DND-41 (cell line): ENCODE measurements around the gene AIF1L.

ENCODE experiments used
- ATAC-seq: fragments of 200-7000 bp; cut with Tn5 transposase; 3 replicates; pipeline ENCODE4 v1.9.1; 2021; ENCODE audit warnings: low read depth; ENCODE audit not compliant: insufficient read depth
- DNase-seq: peaks from one replicate; pipeline ENCODE4 v3.0.0-alpha.2; 2020
- H2AFZ ChIP-seq: 2 replicates; pipeline ENCODE4 v1.6.0; 2012; ENCODE audit warnings: low read depth, low read length
- H3K27ac ChIP-seq: 2 replicates; pipeline ENCODE4 v1.5.1; 2012; ENCODE audit warnings: low read length, inconsistent platforms
- H3K27me3 ChIP-seq: fragments of 200-600 bp; sonication (generic); 2 replicates; pipeline ENCODE4 v1.6.0; 2012; ENCODE audit warnings: low read length, mild to moderate bottlenecking, inconsistent platforms; ENCODE audit not compliant: insufficient read depth, poor library complexity
- H3K36me3 ChIP-seq: 2 replicates; pipeline ENCODE4 v1.5.1; 2012; ENCODE audit warnings: low read length, inconsistent platforms; ENCODE audit not compliant: insufficient read depth
- H3K4me1 ChIP-seq: 2 replicates; pipeline ENCODE4 v1.5.1; 2012; ENCODE audit warnings: mild to moderate bottlenecking, low read length; ENCODE audit not compliant: insufficient read depth
- H3K4me2 ChIP-seq: 2 replicates; pipeline ENCODE4 v1.6.0; 2012; ENCODE audit warnings: mild to moderate bottlenecking, moderate library complexity, low read length, inconsistent platforms; ENCODE audit not compliant: insufficient read depth
- H3K4me3 ChIP-seq, 2 experiments: fragments of 200-600 bp in 1 of 2; shearing (Covaris generic) in 1 of 2; 2 replicates each; pipeline ENCODE4 v1.5.1; 2012 to 2016; ENCODE audit warnings: inconsistent platforms in 2 of 2, low read length in 2 of 2, mild to moderate bottlenecking in 2 of 2, low read depth in 1 of 2, moderate library complexity in 1 of 2
- H3K79me2 ChIP-seq: 2 replicates; pipeline ENCODE4 v1.6.0; 2012; ENCODE audit warnings: low read length, inconsistent platforms; ENCODE audit not compliant: insufficient read depth
- H3K9ac ChIP-seq: 2 replicates; pipeline ENCODE4 v1.6.0; 2012; ENCODE audit warnings: low read depth, mild to moderate bottlenecking, inconsistent platforms, low read length, moderate library complexity
- H3K9me3 ChIP-seq: 2 replicates; pipeline ENCODE4 v1.5.1; 2012; ENCODE audit warnings: low read length, moderate library complexity, mild to moderate bottlenecking, inconsistent platforms; ENCODE audit not compliant: insufficient read depth, severe bottlenecking
- H4K20me1 ChIP-seq: 2 replicates; pipeline ENCODE4 v1.6.0; 2012; ENCODE audit warnings: low read length; ENCODE audit not compliant: insufficient read depth
- EZH2 ChIP-seq: IDR thresholded peaks from 3 replicates; pipeline ENCODE4 v1.6.1; 2012; ENCODE audit warnings: borderline replicate concordance, low read depth, mild to moderate bottlenecking, moderate library complexity, low read length, inconsistent platforms; ENCODE audit not compliant: severe bottlenecking
- TF ChIP-seq, protein P1 (sequence below): IDR thresholded peaks from 2 replicates; pipeline ENCODE4 v1.5.1; 2012; ENCODE audit warnings: borderline replicate concordance, low read length, moderate library complexity, mild to moderate bottlenecking; ENCODE audit not compliant: poor library complexity, severe bottlenecking; ENCODE audit errors: extremely low read depth

The AIF1L gene

DNA sequence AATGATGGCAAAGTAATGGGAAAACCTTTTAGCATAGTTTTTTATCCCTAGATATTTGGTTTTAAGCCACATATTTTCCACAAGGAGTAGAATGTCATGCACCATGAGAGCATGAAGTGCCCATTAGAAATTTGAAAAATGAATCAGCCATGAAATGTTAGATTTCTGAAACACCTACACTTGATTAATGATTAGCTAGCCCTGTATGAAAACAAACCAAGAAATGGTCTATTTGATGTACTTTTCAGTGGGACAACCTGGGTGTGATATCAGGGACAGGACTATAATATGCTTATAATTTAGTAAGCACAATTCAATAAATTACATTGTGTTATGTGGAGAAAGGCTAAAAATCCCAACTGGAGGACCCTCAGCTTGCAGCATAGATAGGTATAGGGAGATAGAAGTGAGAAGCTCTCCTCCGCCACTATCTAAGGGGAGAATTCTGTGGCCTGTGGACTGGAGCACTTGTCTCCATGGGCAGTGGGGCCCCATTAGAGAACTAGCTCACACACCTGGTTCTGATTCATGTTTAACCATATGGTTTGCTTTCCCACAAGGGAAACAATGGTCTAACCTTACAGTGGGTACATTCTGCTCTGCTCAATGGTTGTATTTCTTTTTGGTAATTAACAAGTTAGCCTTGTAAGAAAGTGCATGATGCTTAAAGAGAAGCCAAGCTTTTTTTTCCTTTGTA is 64.2 kb downstream of the AIF1L start:
- Histone ChIP-seq H3K4me3 (no peak overlapping the region), H2AFZ (no peak overlapping the region), H4K20me1 (no peaks in the 10 kb centered on the region), H3K36me3 (peaks cover 69% of the 10 kb centered on the region), H3K4me1 (no peaks in the 10 kb centered on the region), H3K9me3 (no peaks in the 10 kb centered on the region), H3K9ac (no peak overlapping the region), H3K27me3 (no peaks in the 10 kb centered on the region), H3K79me2 (peaks cover 8% of the 10 kb centered on the region; the same call in 1 of the 2 replicates), H3K27ac (no peak overlapping the region), H3K4me2 (no peak overlapping the region)
- DNase-seq (no peak), ATAC-seq (no peak)
- no peak for TF ChIP-seq EZH2
- TF ChIP-seq, protein P1, sequence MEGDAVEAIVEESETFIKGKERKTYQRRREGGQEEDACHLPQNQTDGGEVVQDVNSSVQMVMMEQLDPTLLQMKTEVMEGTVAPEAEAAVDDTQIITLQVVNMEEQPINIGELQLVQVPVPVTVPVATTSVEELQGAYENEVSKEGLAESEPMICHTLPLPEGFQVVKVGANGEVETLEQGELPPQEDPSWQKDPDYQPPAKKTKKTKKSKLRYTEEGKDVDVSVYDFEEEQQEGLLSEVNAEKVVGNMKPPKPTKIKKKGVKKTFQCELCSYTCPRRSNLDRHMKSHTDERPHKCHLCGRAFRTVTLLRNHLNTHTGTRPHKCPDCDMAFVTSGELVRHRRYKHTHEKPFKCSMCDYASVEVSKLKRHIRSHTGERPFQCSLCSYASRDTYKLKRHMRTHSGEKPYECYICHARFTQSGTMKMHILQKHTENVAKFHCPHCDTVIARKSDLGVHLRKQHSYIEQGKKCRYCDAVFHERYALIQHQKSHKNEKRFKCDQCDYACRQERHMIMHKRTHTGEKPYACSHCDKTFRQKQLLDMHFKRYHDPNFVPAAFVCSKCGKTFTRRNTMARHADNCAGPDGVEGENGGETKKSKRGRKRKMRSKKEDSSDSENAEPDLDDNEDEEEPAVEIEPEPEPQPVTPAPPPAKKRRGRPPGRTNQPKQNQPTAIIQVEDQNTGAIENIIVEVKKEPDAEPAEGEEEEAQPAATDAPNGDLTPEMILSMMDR = no peak

DNA sequence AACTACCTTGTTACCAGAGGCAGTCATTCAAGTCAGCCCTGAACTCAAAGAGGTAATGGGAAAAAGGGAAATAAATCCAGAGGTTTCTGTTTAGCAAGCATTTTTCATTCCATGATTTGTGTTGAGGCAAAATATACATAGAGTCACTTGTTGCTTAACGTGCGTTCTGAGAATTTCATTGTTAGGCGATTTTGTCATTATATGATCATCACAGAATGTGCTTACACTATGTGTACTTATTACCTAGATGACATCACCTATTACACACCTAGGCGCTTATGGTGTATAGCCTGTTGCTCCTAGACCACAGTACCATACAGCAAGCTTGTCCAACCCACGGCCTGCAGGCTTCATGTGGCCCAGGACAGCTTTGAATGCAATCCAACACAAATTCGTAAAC is 65.3 kb downstream of the AIF1L start:
- peaks cover 76% of the 10 kb centered on the region for H3K36me3 ChIP-seq
- ATAC-seq = no peak
- no peak overlapping the region for H3K4me2 ChIP-seq
- no peaks in the 10 kb centered on the region for H3K4me1 ChIP-seq
- no peak overlapping the region for H3K27ac ChIP-seq
- H3K27me3 ChIP-seq = no peaks in the 10 kb centered on the region
- no peak overlapping the region for H3K4me3 ChIP-seq
- no peaks in the 10 kb centered on the region for H3K9me3 ChIP-seq
- no peak for TF ChIP-seq EZH2
- TF ChIP-seq, protein P1 = no peak
- no peak for DNase-seq
- H2AFZ ChIP-seq = no peak overlapping the region
- H4K20me1 ChIP-seq = no peaks in the 10 kb centered on the region
- peaks cover 8% of the 10 kb centered on the region; the same call in 1 of the 2 replicates for H3K79me2 ChIP-seq
- no peak overlapping the region for H3K9ac ChIP-seq

DNA sequence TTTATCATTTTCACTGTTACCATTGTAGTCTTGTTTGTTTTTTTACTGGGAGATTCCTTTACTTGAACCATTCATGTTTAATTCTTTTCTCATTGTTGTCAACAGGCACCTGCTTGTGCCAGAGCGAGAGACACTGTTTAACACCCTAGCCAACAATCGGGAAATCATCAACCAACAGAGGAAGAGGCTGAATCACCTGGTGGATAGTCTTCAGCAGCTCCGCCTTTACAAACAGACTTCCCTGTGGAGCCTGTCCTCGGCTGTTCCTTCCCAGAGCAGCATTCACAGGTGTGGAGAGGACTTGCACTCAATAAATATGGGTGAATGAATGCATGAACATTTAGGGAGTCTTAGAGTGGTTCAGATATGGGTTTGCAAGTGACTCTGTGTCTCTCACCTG is 66.6 kb downstream of the AIF1L start:
- Histone ChIP-seq H3K36me3 (peaks cover 74% of the 10 kb centered on the region), H4K20me1 (no peaks in the 10 kb centered on the region; the same call in 1 of the 2 replicates), H3K79me2 (peaks cover 5% of the 10 kb centered on the region; the same call in 1 of the 2 replicates), H3K4me3 (no peak overlapping the region), H3K4me1 (no peaks in the 10 kb centered on the region), H2AFZ (no peak overlapping the region), H3K4me2 (no peak overlapping the region), H3K27ac (no peak overlapping the region), H3K9me3 (no peaks in the 10 kb centered on the region), H3K9ac (no peak overlapping the region), H3K27me3 (no peaks in the 10 kb centered on the region)
- DNase-seq = no peak
- no peak for ATAC-seq
- TF ChIP-seq, protein P1 = no peak
- TF ChIP-seq EZH2 = no peak
